LHCN-M2 (cell line): ENCODE data around the gene CXCL5. TPM values are rescaled to one million over a fixed set of nuclear protein-coding genes. Genes with fewer than 3 reads are reported as not detected.
A peak's percentile ranks its signal among the peaks of the same experiment; 100 is the strongest.
"Not testable (repeated sequence)": the region's sequence is repeated elsewhere in the genome, so short reads cannot be mapped to it uniquely, and the experiment has no call there.

Source experiments
- DNase-seq: peaks from one replicate; pipeline ENCODE4 v3.0.0-alpha.2; 2012; ENCODE audit warnings: low read depth
- total RNA-seq: library from RNA; depleted of rRNA; stranded (reverse); fragments of >200 nt; gene quantifications from 2 replicates; pipeline ENCODE4 v1.2.3, GENCODE V29; 2014

The CXCL5 gene
- total RNA-seq, 1 experiment from 2014 or later = not detected

DNA sequence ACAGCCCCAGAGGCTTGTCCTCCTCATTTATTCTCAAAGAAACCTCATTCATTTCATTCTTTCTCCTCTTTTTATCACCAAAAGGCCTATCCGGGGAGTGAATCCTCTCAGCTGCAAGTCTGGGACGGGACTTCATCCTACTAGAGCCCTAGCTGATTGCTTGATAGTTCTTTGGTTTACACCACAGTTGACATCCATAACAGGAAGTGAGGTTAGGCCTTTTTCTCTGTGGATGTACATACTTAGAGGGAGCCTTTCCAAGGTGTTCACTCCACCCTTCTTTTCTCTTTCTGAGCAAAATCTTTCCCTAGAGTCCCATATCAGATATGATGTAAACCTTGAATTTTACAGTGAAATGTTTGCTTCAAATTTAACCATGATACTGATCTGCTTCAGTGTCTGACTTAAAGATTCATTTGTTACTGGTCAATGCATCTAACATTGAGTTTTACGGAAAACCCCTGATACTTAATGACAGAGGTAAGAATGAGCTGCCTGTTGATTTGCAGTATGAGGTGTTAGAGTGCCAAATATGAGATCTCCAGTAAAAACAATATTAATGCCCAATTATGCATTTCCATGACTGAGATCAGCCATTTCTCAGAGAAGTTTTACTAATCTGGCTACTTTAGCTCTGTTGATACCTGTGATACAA is 16.8 kb upstream of the CXCL5 start:
- no peak for DNase-seq

DNA sequence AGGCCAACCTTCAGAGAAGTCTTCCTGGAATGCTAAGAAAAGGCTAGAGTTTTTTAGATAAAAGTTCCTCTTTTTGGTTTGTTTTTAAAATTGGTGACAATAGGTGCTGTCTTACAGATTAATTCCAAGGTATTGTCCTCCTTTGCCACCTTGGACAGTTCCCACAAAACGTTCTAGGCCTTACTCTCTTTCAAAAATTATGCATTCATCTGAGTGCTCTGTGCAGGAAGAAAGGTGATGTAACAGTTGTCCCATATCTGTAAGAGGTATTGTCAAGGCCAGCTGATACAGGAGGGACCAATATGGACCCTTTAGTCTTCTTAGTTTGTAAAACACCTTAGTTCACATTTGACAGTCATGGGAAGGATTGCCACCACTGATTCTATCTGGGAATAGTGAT is 15.9 kb upstream of the CXCL5 start:
- no peak for DNase-seq

DNA sequence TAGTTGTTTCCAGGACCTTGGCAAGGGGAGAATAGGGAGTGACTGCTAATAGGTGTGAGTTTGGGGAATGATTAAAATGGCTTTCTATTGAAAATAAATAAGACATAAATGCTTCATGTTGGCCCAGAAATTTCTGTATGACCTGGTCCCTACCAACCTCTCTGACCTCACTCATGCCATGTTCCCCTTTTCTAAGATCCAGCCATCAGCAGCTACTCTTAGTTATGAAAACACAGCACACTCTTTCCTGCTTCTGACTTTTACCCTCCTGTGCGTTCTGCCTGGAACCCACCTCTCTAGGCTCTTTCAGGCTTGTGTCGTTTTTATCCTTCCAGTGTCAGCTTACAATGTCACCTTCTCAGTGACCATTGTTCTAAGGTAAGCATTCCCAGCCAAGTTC is 14.8 kb upstream of the CXCL5 start:
- no peak for DNase-seq

DNA sequence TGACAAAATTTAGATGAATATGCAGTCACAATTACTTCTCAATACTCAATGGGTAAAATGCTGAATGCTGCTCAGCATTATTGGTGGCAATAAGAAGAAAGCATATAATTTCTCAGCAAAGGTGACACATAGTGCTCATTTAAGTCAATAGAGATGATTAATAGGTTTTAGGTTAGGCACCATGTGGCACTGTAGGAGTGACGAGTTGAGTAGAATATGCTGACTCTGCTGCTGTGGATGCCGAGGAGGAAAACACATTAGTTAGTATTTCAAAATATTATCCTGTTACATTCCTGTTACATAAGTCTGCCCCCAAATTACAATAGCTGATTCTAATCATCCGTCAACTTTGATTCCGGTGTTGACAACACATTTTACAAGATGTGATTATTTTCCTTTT is 13.7 kb upstream of the CXCL5 start:
- DNase-seq = no peak

DNA sequence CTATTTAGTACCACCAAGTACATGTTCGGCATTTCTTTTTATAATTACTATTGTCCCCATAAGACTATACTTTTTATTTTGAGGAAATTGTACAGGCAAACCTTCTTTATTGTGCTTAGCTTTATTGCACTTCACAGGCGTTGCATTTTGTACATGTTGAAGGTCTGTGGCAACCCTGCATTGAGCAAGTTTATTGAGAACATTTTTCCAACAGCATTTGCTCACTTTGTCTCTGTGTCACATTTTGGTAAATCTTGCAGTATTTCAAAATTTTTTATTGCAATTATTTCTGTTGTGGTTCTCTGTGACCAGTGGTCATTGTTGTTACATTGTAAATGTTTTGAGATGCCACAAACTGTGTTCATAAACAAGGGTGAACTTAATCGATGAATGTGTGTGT is 10.8 kb upstream of the CXCL5 start:
- no peak for DNase-seq

DNA sequence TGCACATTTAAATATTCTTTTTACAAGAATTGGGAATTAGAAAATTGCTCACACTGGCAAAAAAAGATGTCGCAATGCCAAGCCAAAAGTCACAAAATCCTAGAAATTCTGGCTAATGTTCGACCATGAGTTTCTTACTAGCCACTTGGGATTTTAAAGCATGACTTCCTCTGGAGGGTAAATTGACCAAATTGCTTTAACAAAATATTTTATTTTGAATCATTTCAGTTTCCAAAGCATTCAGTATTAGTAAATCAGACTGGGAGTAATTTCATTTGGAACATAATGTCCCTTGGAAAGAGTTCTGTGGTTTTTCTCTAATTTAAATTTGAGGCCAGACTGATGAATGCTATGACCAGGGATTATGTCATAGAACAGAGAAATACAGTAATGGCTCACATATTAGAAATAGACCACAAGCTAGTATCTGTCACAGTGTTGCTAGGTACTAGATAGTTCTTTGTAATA is 7.6 kb upstream of the CXCL5 start:
- DNase-seq = peak; percentile 95

DNA sequence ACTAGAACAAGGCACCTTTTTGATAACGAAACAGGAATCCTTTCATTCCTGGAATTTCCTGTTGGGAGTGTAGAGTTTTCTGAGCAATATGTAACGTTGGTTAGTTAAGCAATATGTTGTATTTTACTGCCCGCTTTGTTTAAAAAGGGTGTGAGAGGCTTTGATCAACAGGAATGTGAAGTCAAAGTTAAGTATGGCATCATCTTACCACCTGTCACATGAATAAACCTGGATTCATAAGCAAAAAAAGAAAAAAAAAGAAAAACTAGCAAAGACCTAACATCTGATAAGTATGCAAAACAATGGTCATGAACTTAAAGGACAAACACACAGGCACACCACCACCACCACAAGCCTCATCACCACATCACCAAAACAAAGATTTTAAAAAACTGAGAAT is 7.1 kb upstream of the CXCL5 start:
- DNase-seq = peak; percentile 71

DNA sequence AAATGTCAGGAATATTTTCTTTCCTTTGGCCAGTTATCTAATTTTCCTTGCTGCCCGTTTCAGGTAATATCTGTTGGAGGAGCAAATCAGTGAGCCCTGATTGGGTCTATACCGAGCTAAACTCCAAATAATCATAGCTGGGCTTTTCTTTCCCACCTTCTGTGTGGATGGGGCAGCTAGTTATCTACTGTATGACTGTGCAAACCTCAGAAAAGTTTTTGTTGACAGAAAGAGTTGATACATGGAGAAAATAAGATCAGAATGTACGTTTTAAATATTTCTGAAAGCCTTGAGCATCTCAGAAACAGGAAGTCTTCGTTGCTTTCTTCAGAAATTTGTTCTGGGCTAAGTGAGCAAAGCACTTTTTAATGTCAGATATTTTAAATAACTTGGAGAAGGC is 6.2 kb upstream of the CXCL5 start:
- no peak for DNase-seq

DNA sequence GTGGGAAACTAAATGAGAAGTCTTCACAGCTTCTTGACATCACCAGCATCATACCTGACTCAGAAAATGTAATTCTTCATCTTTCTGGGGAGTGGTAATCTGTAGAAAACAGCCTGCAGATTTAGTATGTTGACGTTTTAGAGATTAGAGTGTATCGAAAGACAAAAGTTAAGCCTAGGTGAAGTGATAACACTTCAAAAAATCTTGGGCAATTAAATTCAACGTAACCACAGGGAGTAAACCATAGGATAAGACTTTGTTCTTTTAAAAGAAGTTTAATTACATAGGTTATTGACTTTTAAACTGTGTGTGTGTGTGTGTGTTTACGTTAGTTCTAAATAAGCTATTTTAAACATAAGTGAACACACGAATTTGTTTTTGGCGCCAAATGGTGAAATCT is 1.8 kb upstream of the CXCL5 start:
- no peak for DNase-seq

DNA sequence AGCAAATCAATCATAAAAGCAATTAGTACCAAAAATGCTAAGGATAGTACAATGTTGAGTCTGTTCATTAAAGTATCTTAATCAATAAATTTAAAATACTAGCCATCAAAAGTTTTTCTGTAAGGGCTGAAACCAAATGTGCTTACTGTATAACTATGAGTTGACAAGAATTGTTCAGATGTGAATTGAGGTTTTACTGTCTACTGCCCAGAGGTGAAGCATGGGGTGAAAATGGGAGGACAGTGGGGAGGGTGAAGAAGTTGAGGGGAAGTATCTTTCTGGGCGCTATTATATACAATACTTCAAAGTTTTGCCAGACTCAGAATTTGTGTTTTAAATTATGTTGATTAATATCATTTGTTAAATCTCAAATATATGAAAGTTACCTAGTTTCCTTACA is 6.4 kb downstream of the CXCL5 start:
- DNase-seq = no peak

DNA sequence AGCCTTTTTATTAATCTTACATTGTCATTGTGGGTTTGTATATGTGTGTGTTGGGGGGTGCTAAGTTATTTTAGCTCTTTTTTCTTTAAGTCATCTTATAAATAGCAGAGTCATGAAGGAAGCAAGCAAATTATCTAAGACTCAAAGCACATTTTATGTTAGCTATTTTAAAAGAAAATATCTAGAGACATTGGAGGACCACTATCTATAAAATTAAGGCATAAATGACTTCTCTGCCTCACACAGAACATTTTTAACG is 6.8 kb downstream of the CXCL5 start:
- no peak for DNase-seq

DNA sequence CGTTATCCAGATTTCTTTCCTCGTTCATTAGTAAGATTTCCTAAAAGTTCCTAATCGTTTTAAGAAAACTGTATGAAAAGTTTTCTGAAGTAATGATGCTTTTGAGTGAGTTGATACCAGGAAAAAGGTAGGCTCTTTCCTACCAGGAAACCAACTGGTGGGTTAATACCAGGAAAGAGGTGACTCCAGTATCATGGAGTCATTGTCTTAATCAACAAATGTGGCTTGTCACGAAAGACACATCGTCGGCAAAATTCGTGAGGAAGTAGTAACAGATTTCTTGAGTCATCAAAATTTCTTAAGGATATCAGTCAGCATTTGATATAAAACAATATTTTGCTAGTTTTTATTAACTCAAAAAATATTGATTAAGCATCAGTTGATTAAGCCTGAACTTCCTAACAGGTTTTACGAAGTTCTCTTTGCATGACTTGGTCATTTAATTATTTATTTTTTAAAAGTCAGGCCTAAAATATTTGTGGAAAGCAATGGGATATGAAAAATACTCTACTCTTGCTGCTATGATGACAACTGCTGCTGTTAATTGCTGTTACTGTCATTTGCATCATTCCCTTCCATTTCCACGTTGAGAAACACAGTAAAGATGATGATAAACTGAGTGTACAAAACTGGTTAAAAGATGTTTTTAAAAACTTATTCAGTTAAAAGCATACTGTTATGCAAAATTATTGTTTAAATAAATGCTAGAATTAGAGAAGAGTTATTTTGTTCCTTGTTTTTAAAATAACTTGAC is 7.3 kb downstream of the CXCL5 start:
- DNase-seq = no peak

DNA sequence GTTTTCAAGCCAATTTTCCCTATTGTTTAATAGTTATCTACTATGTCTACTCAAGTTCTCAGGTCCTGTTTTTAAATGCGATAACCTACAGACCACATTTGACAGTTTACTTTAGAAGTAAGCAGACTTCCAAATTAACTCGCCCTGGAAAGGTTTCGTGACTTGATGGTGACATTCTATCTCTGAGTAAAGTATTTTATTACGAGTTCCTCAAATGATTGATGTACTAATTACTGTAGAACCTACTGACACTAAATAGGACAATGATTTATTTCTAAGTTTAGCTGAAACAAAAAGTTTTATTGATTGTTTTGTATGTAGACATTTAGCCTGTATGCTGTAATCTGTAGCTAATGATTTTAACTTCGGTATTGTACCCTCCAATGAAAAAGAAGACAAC is 8.5 kb downstream of the CXCL5 start:
- no peak for DNase-seq

DNA sequence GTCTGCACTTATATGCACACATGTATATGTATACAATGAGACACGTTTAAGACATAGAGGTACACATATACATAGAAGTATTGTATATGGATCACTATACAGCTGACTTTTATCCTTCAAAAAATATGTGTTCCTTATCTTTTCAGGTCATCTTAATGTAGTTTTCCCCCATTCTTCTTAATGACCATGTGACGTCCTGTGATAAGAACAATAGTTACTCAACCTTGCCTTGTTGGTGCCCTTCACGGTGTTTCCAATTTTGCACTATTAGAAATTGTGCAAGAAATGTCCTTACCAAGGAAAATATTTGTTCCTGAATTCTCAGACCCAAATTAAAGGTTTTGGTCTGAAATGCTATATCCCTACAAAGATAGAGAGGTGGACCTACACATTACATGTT is 9.4 kb downstream of the CXCL5 start:
- DNase-seq = no peak

DNA sequence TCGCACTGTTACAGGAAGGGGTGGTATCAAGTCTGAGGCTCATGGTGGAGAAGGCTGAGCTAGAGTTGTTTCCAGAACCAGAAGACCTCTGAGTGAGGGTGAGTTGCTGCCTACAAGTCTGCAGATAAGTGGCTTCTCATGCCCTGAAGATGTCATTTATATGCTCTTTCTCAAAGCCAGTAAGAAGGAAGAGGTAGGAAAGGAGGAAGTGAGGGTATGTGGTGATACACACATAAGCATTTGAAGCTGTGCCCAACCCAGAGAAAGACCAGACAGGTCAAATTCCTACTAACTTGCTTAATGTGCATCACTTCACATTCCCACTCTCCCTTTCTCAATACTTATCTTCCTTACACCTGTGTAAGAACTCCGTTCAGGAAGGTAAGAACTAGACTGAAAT is 10.4 kb downstream of the CXCL5 start, which contains the start of gene PPBP:
Gene PPBP, minus strand, starts transcription at position 130 of the 400 bp plus-strand sequence. Its CDS starts 87 bp downstream, at position 43.
- DNase-seq = no peak

DNA sequence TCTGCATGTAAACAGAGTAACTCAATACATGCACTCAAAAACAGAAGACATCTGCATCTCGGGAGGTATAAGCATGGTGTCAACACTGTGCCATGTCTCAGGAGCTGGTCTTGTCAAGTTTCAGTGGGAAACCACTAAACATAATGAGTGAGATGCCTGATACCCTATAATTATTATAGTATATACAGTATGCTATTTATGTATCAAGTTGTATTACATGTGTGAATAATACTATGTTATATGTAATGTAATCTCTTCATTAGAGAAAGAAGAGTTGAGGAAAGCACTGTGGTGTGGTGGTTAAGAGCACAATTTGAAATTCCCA is 13.0 kb downstream of the CXCL5 start:
- DNase-seq = no peak

DNA sequence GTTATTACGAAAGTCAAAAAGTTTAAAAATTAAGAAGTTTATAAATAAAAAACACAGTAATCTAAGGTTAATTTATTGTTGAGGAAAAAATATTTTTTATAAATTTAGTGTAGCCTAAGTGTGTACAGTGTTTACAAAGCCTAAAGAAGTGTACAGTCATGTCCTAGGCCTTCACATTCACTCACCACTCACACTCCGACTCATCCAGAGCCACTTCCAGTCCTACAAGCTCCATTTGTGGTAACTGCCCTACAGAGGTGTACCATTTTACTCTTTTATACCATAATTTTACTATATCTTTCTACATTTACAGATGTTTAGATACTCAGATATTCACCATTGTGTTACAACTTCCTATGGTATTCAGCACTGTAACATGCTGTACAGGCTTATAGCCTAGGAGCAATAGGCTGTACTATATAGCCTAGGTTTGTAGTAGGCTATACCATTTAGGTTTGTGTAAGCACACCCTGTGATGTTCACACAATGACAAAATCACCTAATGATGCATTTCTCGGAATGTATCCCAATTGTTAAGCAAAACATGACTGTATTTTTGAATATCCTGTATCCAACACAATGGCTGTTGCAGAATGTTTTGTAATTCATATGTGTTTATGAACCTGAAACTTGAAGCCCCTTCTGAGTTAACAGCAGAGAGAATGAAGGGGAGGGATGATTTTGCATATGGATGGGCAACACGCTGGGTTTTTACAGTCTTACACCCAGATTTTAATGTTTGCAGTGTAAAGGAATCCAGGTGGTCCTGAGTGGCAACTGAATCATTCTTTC is 13.5 kb downstream of the CXCL5 start:
- DNase-seq = peak; percentile 60

DNA sequence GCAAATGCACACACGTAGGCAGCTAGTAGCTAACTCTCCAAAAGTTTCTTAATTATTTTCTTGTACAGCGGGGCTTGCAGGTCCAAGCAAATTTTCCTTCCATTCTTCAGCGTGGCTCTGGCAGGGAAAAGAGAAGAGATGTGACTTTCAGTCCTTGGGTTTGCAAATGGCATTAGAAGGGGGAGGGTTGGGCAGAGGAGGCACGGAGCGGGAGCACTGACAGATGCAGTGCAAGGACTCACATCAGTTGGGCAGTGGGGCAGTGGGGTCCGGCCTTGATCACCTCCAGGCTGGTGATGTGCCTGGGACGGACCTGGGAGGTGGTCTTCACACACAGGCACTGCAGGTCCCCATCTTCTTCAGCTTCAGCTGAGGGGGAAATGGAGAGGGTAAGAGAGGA is 17.3 kb downstream of the CXCL5 start:
- not testable (repeated sequence) for DNase-seq

DNA sequence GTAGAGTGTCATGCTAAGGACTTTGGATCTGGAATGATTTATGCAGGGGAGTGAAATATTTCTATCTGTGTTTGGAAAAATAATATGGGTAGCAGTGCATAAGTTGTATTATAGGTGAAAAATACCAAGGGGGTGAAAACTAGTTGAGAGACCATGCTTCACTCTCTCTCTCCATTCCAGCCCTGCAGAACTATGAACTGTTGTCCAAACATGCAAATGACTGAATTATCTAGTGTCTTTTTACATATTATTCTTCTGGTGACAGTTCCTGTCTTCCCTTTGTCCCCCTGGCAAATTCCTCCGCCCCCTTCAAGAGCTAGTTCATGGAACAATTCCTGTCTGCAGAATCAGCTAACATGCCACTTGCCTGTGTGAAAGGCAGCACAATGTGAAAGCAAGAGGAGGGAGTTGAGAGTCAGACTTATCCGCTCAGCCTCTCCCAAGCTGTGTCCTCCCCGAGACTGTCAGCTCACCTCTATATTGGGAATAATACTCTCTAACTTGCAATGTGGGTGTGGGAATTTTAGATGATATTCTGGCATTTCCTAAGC is 19.0 kb downstream of the CXCL5 start:
- DNase-seq = no peak

DNA sequence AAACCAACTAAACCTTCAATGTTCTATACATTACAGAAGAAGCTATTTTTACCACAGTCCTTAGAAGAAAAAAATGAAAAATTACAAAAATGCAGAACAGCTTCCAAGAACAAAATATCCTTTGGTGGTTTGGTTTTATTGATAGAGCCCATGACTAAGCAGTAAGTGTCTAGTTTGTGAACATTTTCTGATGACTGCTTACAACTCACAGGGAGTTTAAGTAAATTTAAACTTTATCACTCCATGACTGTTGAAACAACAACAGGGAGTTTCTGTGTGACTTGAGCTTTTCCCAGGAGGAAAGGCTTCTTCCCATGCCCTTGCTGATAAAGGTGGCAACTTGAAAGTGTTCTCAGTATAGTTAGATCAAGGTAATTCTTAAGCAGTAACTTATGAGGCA is 19.6 kb downstream of the CXCL5 start:
- DNase-seq = peak; percentile 81

DNA sequence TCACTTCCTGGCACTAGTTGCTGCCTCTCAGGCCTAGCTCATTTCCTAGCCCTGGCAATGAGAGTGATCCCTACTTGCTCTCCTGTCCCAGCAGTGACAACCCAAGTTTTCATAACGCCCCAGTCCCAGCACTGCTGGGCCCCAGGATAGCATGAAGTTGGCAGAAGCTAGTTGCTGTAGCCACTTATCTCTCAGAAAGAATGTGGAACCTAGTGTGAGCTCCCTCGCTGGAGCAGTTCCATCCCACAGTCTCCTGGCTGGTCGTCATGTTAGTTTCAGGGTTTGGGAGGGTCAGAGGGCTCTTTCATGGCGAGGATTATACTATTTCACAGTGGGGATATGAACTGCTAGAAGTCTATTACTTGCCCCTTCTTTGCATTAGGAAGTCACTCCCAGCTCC is 21.8 kb downstream of the CXCL5 start:
- no peak for DNase-seq

DNA sequence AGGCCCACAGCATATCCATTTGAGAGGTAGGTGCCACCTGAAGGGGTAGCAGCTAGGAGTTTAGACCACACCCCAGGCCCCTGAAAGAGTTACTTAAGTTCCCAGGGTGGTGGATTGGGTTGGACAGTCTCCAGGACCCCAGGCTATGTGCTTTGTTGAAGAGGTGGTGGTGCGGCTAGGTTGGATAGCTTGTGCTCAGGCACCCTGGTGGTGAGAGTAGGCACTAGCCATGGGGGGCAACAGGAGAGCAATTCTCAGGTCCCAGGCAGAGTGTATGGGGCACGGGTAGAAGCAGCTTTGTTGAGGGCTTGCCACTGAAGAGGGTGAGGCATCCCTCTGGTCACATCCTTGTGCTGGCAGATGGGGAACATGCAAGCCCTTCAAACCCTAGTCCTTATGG is 22.3 kb downstream of the CXCL5 start:
- no peak for DNase-seq

DNA sequence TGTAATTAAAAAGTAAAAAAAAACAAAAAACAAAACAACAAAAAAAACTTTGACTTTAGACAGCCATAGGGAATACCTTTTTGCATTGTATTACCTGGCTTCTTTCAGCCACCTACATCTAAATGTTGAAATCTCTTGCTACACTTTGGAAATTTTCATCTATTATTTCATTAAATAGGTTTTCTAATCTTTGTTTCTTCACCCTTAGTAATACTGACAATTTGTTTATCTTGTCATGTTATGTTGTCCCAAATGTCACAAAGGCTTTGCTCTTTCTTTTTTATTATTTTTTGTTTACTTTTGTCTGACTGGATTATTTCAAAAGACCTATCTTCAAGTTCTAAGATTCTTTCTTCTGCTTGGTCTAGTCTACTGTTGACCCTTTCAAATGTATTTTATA is 24.1 kb downstream of the CXCL5 start:
- DNase-seq = no peak
